ENCODE results near the gene MCTP1.

DNA sequence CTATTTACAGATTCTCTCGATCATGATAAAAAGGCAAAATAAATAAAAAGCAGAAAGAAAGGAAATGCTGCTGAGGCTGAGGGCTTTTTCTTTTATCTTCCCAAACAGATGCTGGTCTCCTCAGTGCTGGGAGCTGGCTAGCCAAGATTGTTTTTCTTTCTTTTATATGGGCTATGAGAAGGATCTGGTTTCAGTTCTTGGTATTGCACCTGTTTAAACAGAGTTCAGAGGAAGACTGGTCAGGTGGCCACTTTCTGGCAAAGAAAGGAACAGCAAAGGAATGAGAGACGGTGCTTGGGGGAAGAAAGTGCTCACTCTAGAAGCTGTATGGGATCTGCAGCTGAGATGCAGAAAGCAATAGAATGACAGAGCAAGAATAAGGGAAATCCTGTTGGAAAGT lies 577.5 kb downstream of the MCTP1 start:
- TF ChIP-seq ZFX (IDR thresholded peaks at IDR 0.05) = no peak
- TF ChIP-seq, protein P1, sequence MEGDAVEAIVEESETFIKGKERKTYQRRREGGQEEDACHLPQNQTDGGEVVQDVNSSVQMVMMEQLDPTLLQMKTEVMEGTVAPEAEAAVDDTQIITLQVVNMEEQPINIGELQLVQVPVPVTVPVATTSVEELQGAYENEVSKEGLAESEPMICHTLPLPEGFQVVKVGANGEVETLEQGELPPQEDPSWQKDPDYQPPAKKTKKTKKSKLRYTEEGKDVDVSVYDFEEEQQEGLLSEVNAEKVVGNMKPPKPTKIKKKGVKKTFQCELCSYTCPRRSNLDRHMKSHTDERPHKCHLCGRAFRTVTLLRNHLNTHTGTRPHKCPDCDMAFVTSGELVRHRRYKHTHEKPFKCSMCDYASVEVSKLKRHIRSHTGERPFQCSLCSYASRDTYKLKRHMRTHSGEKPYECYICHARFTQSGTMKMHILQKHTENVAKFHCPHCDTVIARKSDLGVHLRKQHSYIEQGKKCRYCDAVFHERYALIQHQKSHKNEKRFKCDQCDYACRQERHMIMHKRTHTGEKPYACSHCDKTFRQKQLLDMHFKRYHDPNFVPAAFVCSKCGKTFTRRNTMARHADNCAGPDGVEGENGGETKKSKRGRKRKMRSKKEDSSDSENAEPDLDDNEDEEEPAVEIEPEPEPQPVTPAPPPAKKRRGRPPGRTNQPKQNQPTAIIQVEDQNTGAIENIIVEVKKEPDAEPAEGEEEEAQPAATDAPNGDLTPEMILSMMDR (conservative IDR thresholded peaks at IDR 0.05) = no peak
